ENCODE results near the gene RNF2. TPM values are rescaled to one million over a fixed set of nuclear protein-coding genes. Genes with fewer than 3 reads are reported as not detected.

RNF2 gene
- total RNA-seq, 2 experiments from 2014 or later = 21.3 to 23.7 TPM

DNA sequence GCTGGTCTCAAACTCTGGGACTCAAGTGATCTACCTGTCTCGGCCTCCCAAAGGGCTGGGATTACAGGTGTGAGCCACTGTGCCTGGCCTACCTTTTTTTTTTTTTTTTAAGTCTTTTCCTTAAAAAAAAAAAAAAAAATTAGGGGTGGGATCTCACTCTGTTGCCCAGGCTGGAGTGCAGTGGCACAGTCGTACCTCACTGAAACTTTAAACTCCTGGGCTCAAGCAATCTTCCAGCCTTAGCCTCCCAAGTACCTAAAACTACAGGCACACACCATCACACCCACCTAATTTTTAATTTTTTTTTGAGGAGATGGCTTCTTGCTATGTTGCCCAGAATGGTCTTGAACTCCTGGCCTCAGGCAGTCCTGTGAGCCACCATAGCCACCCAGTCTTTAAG, 38.5 kb downstream of the RNF2 start:
- DNase-seq (no peak), ATAC-seq (ENCODE audit: low read depth) (no peak)
- peaks cover 5% of the 10 kb centered on the region for H3K9me3 Mint-ChIP-seq
- POLR2A ChIA-PET = no interaction called here
- no peaks in the 10 kb centered on the region for H3K27me3 Mint-ChIP-seq
- peaks cover 18% of the 10 kb centered on the region for H3K36me3 Mint-ChIP-seq
- H3K4me3 Mint-ChIP-seq = no peak overlapping the region
- H3K4me1 Mint-ChIP-seq = no peaks in the 10 kb centered on the region
- no peak overlapping the region for H3K27ac Mint-ChIP-seq

DNA sequence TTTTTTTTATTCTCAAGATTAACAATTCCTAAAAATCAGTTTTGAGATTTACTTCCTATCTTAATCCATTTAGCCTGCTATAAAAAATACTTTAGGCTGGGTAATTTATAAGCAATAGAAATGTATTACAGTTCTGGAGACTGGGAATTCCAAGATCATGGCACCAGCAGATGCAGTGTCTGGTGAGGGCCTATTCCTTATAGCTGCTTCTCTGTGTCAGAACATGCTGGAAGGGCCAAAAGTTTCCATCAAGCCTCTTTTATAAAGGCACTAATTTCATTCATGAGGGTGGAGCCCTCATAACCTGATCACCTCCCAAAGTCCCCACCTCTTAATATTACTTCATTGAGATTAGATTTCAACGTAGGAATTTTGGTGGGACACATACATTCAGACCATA, 41.7 kb downstream of the RNF2 start:
- no peak overlapping the region for H3K27ac Mint-ChIP-seq
- H3K4me1 Mint-ChIP-seq = no peaks in the 10 kb centered on the region
- H3K4me3 Mint-ChIP-seq = no peak overlapping the region
- H3K27me3 Mint-ChIP-seq = no peaks in the 10 kb centered on the region
- POLR2A ChIA-PET = no interaction called here
- peaks cover 2% of the 10 kb centered on the region for H3K9me3 Mint-ChIP-seq
- ATAC-seq (ENCODE audit: low read depth) (no peak), DNase-seq (no peak)
- peaks cover 26% of the 10 kb centered on the region for H3K36me3 Mint-ChIP-seq

DNA sequence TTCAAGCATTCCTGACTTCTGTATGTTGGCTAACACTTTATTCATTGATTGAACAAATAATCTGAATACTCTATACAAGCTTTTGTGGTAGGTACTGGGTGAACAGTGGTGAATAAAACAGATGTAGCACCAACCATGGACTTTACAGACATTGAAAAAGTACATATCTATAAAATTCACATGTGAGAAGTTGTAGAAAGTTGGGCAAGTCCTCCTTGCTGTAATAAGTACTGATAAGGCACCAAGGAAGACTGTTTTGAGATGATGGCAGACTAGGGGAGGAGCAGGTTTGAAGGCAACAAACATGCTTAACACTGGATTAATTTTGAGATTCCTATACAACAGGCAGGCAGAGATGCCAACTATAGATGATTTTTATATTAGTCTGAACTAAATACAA, 42.4 kb downstream of the RNF2 start:
- no peak overlapping the region for H3K27ac Mint-ChIP-seq
- H3K4me1 Mint-ChIP-seq = no peaks in the 10 kb centered on the region
- peaks cover 2% of the 10 kb centered on the region for H3K9me3 Mint-ChIP-seq
- no peak for DNase-seq
- ATAC-seq (ENCODE audit: low read depth) = no peak
- H3K27me3 Mint-ChIP-seq = no peaks in the 10 kb centered on the region
- POLR2A ChIA-PET = no interaction called here
- no peak overlapping the region for H3K4me3 Mint-ChIP-seq
- H3K36me3 Mint-ChIP-seq = peaks cover 26% of the 10 kb centered on the region

DNA sequence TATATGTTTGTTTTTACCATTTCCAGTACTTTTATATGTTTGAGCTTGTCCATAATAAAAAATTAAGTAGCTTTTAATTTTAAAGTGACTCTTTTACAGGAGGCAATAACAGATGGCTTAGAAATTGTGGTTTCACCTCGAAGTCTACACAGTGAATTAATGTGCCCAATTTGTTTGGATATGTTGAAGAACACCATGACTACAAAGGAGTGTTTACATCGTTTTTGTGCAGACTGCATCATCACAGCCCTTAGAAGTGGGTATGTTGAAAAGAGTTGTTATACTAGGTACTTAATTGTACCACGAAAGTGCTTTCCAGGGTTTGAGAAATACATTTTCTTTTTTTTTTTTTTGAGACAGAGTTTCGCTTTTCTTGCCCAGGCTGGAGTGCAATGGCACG, 46.1 kb downstream of the RNF2 start:
- no peak overlapping the region for H3K27ac Mint-ChIP-seq
- POLR2A ChIA-PET = no interaction called here
- peaks cover 2% of the 10 kb centered on the region for H3K9me3 Mint-ChIP-seq
- DNase-seq (no peak), ATAC-seq (ENCODE audit: low read depth) (no peak)
- H3K36me3 Mint-ChIP-seq = peaks cover 36% of the 10 kb centered on the region
- no peaks in the 10 kb centered on the region for H3K27me3 Mint-ChIP-seq
- no peak overlapping the region for H3K4me3 Mint-ChIP-seq
- H3K4me1 Mint-ChIP-seq = peaks cover under 1% of the 10 kb centered on the region

DNA sequence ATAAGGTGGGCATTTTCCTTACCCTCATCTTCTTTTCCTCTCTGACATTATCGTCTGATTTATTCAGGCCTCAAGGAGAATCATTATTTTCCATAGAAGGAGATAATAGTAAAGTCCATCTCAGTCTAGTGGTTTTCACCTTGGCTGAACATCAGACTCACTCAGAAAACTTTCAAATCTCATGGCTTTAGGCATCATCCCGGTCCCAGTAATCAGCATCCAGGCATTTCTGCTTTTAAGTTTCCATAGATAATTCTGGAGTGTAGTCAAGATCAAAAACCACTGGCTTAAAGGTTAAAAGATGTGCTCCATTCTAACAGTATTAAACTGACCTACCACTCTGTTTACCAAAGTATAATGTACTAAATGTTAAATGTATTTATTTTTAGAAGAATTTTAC, 49.4 kb downstream of the RNF2 start:
- POLR2A ChIA-PET = no interaction called here
- Mint-ChIP-seq H3K36me3 (peaks cover 29% of the 10 kb centered on the region), H3K9me3 (no peaks in the 10 kb centered on the region), H3K4me1 (peaks cover 2% of the 10 kb centered on the region), H3K27ac (no peak overlapping the region), H3K4me3 (no peak overlapping the region), H3K27me3 (no peaks in the 10 kb centered on the region)
- DNase-seq = no peak
- ATAC-seq (ENCODE audit: low read depth) = no peak

DNA sequence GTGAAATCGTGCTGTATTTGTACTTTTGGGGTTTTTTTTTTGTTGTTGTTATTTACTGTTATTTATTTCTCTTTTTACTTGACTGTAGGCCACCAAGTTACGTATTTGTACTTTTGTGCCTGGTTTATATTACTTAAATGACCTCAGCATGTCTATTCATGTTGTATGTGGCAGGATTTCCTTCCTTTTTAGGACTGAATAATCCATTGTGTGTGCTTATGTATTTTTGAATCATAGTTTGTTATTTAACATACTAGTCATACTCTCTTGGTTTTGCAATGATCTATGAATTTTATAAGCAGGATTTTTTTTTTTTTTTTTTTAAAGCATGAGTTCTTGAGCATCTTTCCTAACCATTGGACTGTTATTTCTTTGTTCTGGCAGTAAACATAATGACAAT, 51.2 kb downstream of the RNF2 start:
- H3K36me3 Mint-ChIP-seq = peaks cover 40% of the 10 kb centered on the region
- POLR2A ChIA-PET = no interaction called here
- DNase-seq (no peak), ATAC-seq (ENCODE audit: low read depth) (no peak)
- H3K9me3 Mint-ChIP-seq = no peaks in the 10 kb centered on the region
- no peak overlapping the region for H3K27ac Mint-ChIP-seq
- H3K4me3 Mint-ChIP-seq = no peak overlapping the region
- H3K4me1 Mint-ChIP-seq = peaks cover 2% of the 10 kb centered on the region
- H3K27me3 Mint-ChIP-seq = no peaks in the 10 kb centered on the region

DNA sequence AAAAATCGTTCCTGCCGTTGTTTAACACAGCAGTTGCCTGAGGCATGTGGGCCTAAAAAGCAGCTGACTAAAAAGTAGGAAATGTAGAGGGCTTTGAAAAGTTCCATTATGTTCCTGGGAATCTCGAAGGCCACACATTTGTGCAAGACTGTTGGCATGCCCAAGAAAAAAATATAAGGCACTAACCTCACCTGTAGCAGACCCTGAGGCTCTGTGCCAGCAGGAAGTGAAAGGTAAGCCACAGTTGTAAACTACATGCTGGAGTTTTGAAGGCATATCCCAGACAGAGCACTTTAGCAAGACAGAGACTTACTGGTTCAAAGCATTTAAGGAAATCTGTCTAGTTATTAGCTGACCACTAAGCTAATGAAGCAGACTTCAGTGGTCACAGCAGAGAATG, 58.7 kb downstream of the RNF2 start:
- H3K9me3 Mint-ChIP-seq = peaks cover 7% of the 10 kb centered on the region
- POLR2A ChIA-PET = no interaction called here
- ATAC-seq (ENCODE audit: low read depth) = no peak
- H3K4me1 Mint-ChIP-seq = peaks cover 2% of the 10 kb centered on the region
- no peak overlapping the region for H3K4me3 Mint-ChIP-seq
- H3K27ac Mint-ChIP-seq = no peak overlapping the region
- no peaks in the 10 kb centered on the region for H3K27me3 Mint-ChIP-seq
- peaks cover 38% of the 10 kb centered on the region for H3K36me3 Mint-ChIP-seq
- no peak for DNase-seq

DNA sequence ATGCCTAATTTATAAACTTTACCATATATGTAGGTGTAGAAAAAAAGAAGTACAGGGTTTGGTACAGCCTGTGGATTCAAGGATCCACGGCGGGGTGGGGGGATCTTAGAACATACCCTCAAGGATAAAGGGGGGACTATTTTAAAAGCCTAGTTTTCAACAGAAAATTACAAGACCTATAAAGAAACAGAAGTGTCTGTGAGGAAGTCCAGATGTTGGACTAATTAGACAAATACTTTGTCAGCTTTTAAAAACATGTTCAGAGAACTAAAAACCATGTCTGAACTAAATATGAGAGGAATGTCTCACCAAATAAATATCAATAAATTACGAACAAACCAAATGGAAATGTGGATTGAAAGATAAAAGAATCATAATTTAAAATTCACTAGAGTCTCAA, 59.8 kb downstream of the RNF2 start:
- Mint-ChIP-seq H3K9me3 (peaks cover 11% of the 10 kb centered on the region), H3K4me3 (no peak overlapping the region), H3K4me1 (peaks cover 2% of the 10 kb centered on the region), H3K27ac (no peak overlapping the region), H3K36me3 (peaks cover 36% of the 10 kb centered on the region), H3K27me3 (no peaks in the 10 kb centered on the region)
- DNase-seq (no peak), ATAC-seq (ENCODE audit: low read depth) (no peak)
- POLR2A ChIA-PET = no interaction called here

DNA sequence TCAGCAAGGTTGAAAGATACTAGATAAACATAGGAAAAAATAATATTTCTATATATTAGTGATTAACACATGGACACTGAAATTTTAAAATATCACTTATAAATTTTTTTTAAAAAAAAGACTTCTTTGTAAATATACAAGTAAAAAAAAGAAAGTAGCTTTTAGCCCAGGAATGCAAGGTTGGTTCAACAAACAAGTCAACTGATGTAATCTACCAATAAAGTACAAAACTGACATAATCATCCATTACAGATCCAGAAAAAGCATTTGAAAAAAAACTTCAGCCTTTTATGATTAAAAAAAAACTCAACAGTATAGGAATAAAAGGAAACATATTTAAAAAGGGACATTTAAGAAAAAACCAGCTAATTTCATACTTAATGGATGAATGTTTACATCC, 63.0 kb downstream of the RNF2 start:
- ATAC-seq (ENCODE audit: low read depth) = no peak

DNA sequence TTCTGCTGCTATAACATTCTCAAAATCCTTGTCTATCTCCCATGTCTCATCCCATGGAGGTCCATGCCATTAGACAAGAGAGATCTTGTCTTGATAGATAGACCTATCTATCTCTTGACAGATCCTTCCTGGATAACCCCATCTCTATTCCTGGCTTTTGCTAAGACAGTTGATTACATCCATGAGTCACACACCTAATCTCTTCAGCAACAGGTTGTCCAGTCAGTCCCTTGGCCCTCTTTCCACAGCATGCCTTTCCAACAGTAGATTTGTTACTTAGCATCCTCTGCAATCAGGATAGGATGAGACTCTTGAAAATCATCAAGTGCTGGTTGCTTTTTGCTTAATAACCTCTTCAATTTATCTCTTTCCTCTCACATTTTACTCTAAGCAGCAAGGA, 64.8 kb downstream of the RNF2 start:
- no peak for DNase-seq
- Mint-ChIP-seq H3K27me3 (no peaks in the 10 kb centered on the region), H3K9me3 (peaks cover 12% of the 10 kb centered on the region), H3K36me3 (peaks cover 7% of the 10 kb centered on the region), H3K27ac (no peak overlapping the region), H3K4me3 (no peak overlapping the region), H3K4me1 (no peaks in the 10 kb centered on the region)
- no peak for ATAC-seq (ENCODE audit: low read depth)
- POLR2A ChIA-PET = no interaction called here

More for the DNA sequence above, 63.0 kb downstream of the RNF2 start:
- Mint-ChIP-seq H3K4me3 (no peak overlapping the region), H3K27ac (no peak overlapping the region), H3K27me3 (no peaks in the 10 kb centered on the region), H3K4me1 (no peaks in the 10 kb centered on the region), H3K36me3 (peaks cover 16% of the 10 kb centered on the region), H3K9me3 (peaks cover 12% of the 10 kb centered on the region)
- POLR2A ChIA-PET = no interaction called here
- no peak for DNase-seq

DNA sequence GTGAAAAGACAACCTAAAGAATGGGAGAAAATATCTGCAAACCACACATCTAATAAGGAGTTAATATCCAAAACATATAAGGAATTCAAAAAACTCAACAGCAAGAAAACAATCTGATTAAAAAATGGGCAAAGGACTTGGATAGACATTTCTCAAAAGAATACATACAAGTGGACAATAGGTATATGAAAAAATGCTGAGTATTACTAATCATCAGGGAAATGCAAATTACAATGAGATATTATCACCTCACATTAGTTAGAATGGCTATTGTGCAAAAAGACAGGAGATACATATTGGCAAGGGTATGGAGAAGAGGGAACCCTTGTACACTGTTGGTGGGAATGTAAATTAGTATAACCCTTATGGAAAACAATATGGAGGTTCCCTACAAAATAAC, 66.5 kb downstream of the RNF2 start:
- DNase-seq = no peak
- POLR2A ChIA-PET = no interaction called here
- H3K36me3 Mint-ChIP-seq = peaks cover 7% of the 10 kb centered on the region
- H3K4me1 Mint-ChIP-seq = no peaks in the 10 kb centered on the region
- no peak overlapping the region for H3K27ac Mint-ChIP-seq
- H3K27me3 Mint-ChIP-seq = no peaks in the 10 kb centered on the region
- H3K4me3 Mint-ChIP-seq = no peak overlapping the region
- no peak for ATAC-seq (ENCODE audit: low read depth)
- H3K9me3 Mint-ChIP-seq = peaks cover 12% of the 10 kb centered on the region

DNA sequence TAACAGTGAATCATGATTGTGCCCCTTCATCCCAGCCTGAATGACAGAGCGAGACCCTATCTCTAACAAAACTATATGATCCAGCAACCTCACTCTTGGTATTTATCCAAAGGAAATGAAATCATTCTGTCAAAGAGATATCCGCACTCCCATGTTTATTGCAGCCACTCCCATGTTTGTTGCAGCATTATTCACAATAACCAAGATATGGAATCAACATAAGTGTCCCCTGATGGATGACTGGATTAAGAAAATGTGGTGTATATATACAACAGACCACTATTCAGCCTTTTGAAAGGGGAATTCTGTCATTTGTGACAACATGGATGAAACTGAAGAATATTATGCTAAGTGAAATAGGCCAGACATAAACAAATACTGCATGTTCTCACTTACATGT, 67.0 kb downstream of the RNF2 start:
- DNase-seq (no peak), ATAC-seq (ENCODE audit: low read depth) (no peak)
- H3K4me1 Mint-ChIP-seq = no peaks in the 10 kb centered on the region
- POLR2A ChIA-PET = no interaction called here
- peaks cover 8% of the 10 kb centered on the region for H3K36me3 Mint-ChIP-seq
- H3K4me3 Mint-ChIP-seq = no peak overlapping the region
- H3K27ac Mint-ChIP-seq = no peak overlapping the region
- no peaks in the 10 kb centered on the region for H3K27me3 Mint-ChIP-seq
- peaks cover 10% of the 10 kb centered on the region for H3K9me3 Mint-ChIP-seq

DNA sequence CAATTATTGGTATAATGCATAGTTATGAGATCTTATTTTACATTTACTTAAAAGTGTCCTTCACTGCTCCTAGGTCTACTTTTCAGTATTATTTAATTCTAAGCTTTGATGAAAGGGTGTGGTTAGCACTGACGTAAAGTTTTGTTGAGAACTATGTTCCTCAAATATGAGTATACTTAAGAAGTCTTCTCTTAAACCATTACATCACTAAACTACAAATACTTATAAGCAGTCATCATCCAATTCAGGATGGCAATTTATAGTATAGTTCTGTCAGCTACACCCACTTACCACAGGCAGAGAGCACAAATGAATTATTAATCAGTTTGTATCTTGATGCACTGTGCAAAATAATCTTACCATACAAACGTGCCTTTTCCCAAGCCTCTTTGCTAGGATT, 84.3 kb downstream of the RNF2 start:
- POLR2A ChIA-PET = no interaction called here
- H3K27ac Mint-ChIP-seq = no peak overlapping the region
- DNase-seq = no peak
- H3K27me3 Mint-ChIP-seq = no peaks in the 10 kb centered on the region
- peaks cover 4% of the 10 kb centered on the region for H3K9me3 Mint-ChIP-seq
- H3K4me3 Mint-ChIP-seq = no peak overlapping the region
- ATAC-seq (ENCODE audit: low read depth) = no peak
- peaks cover 33% of the 10 kb centered on the region for H3K36me3 Mint-ChIP-seq
- H3K4me1 Mint-ChIP-seq = no peaks in the 10 kb centered on the region

DNA sequence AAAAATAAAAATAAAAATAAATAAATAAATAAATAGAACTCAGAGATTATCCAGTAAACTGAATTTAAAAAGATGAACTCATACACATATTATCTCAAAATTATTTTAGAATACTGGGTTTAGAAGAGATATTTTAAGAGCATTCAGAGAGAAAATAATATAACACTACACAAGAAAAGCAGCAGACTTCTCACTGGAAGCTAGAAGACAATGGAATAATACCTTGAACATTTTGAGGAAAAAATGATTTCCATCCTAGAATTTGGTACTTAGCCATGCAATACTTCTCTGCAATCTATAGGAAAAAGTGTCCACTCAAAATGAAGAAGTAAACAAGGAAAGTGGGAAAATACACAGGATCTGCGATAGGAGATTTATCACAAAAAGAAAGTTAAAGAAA, 87.2 kb downstream of the RNF2 start:
- ATAC-seq (ENCODE audit: low read depth) (no peak), DNase-seq (no peak)
- H3K36me3 Mint-ChIP-seq = peaks cover 33% of the 10 kb centered on the region
- H3K4me3 Mint-ChIP-seq = no peak overlapping the region
- POLR2A ChIA-PET = no interaction called here
- H3K27me3 Mint-ChIP-seq = no peaks in the 10 kb centered on the region
- peaks cover 2% of the 10 kb centered on the region for H3K4me1 Mint-ChIP-seq
- peaks cover 4% of the 10 kb centered on the region for H3K9me3 Mint-ChIP-seq
- H3K27ac Mint-ChIP-seq = no peak overlapping the region

DNA sequence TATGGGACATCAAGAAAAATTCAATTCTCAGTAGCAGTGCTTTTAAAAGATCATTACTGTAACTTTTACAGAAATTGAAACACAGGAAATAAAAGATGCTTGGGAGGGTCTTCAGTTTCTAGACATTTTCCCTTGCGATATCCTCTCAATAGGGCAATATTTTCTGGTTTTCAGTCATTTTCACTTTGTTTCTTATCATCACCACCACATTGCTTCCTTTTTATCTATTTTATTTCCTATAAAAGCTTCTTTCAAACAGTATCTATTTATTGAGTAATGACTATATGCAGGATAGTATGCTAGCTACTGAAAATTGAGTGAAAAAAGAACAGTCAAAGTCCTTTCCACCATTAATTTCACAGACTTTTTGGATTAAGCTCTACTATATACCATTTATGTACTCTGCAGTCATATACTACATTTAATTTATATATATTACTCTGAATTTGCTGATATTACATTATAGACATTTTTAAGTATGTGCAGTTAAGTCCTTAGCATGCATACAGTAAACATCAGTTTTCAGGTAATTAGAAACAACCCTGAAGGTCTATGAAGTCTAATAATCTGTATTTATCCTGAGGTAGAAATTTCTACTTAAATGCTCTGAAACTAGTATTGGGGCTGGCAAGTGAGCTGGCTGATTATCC, 92.7 kb downstream of the RNF2 start:
- no peak overlapping the region for H3K27ac Mint-ChIP-seq
- no peaks in the 10 kb centered on the region for H3K9me3 Mint-ChIP-seq
- ATAC-seq (ENCODE audit: low read depth) (no peak), DNase-seq (no peak)
- POLR2A ChIA-PET = no interaction called here
- peaks cover 4% of the 10 kb centered on the region for H3K4me1 Mint-ChIP-seq
- peaks cover 30% of the 10 kb centered on the region for H3K36me3 Mint-ChIP-seq
- H3K4me3 Mint-ChIP-seq = no peak overlapping the region
- no peaks in the 10 kb centered on the region for H3K27me3 Mint-ChIP-seq
